GM18508 (cell line): ENCODE results near the gene PLSCR1.

Experiments
- ATAC-seq: cut with Tn5 transposase; IDR thresholded peaks from one replicate; pipeline ENCODE4 v1.9.1; 2021; ENCODE audit warnings: moderate number of reproducible peaks; ENCODE audit not compliant: insufficient read depth, unreplicated experiment

The PLSCR1 gene, protein sequence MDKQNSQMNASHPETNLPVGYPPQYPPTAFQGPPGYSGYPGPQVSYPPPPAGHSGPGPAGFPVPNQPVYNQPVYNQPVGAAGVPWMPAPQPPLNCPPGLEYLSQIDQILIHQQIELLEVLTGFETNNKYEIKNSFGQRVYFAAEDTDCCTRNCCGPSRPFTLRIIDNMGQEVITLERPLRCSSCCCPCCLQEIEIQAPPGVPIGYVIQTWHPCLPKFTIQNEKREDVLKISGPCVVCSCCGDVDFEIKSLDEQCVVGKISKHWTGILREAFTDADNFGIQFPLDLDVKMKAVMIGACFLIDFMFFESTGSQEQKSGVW

DNA sequence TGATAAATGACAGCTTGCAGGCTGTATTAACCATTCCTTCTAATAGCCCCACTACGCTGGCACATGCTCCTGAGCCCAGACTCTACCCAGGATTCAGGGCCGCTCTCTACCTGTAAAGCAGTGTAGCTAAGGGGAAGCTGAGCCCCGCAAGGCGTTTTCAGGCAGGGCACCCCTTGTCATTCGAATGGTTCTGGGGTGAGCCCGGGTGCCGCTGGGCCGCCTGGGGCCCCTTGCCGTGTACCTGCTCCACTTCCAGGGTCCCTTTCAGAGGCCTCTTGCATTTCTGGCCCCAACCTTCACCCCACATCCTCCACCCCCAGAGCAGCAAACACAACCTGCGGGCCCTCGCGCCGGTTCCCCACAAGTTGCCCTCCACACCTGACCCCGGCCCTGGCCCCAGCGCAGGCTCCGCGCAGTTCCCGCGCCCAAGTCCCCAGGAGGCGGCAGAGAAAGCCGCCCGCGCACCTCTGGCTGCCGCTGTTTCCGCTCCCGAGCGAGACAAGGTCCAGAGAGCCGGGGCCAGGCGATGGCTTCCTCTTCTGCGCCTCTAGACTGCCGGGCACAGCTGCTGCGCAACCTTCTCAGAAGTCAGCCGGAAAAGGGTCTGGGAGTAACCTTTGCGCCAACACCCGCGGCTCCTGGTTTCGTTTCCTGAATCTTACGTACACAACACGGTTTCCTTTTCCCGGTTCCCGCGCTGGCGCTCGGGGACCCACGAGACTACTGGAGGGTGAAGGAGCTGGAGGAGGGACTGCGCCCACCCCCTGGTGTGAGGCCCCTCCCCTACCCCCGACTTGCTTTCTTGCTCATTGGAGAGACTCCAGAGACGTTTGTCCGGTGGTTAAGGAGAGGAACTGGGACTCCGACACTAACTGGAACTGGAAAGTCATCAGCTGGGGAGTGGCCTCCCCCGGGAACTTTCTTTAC is at the start of gene PLSCR1:
TSS of gene PLSCR1 (minus strand) at position 606 of the 927 bp plus-strand sequence. CDS start 8,055 bp downstream, outside the sequence.
- peak; percentile 75 for ATAC-seq

DNA sequence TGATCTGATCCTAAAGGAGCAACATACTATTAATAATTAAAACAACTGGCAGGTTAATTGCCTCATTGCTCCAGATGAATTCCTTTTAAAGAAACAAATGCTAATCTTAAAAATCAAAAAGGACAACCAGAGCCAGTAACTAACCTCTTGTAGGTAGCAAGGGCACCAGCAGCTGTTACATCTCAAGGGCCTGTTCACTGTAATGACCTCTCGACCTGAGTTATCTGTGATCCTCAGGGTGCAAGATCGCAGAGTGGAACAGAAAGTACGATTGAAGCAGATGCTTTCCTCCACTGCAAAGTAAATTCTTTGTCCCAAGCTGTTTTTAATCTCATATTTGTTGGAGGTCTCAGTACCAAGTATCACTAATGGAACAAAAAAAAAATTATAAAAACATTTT is 49.4 kb upstream of the PLSCR1 start:
- ATAC-seq, result no peak

DNA sequence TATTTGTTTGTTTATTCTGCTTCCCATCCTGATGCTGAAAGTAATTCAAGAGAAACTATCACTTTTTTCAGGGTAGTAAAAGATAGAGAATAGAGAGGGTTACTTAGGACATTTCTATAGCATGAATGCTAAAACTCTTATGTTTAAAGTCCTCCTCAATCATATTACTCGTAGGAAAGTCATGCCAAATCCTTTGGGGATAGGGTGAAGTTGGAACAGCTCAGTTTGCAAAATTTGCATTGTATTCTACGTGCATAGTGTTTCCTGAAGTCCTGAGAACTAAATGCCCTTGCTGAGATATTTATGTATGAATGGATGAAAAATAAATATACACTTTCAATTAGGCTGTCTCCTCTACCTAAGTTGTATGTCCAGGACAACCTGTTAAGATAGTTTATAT is 46.1 kb upstream of the PLSCR1 start:
- no peak for ATAC-seq

DNA sequence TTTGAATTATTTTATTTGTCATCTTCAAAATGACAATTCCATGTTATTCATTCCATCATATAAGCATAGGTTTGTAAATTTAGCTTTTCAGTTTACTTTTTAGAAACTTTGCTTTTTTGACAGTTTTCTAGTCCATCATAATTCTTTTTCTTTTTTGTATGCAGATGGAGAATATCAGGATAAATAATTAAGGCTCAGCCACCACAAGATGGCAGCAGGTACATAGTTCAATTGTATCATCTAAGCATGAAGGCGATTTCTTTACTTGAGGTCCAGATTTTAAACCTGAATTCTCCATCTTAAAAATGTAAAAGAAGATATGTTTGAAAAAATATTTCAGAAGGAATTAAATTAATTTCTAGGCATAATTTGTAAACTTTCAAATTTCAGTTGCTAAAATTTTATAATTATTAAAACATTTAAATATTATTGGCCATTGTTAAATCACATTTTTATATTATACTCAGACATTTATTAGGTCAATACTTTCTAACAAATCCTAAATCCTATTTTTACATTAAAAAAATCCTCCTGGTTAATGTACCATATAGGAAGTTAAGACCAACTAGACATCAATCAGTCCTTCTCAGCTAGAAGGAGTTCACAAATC is 45.6 kb upstream of the PLSCR1 start:
- no peak for ATAC-seq

DNA sequence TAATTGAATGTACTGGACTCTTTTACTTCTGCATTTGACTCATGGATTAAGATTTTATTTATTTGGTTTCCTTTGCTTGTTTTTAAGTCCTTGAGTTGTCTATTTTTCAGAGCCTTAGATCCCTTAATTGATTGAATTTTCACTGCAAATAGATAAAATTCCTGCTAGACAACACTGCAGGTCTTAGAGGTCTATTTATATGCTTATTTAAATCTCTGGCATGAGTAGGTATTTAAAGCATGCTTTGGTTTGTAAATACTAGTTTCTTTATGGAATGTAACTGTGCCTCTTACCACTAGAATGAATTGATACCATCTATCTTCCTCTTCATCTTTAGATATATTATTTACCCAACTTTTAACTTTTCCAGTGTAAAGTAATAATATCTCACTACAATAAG is 40.7 kb upstream of the PLSCR1 start:
- no peak for ATAC-seq

DNA sequence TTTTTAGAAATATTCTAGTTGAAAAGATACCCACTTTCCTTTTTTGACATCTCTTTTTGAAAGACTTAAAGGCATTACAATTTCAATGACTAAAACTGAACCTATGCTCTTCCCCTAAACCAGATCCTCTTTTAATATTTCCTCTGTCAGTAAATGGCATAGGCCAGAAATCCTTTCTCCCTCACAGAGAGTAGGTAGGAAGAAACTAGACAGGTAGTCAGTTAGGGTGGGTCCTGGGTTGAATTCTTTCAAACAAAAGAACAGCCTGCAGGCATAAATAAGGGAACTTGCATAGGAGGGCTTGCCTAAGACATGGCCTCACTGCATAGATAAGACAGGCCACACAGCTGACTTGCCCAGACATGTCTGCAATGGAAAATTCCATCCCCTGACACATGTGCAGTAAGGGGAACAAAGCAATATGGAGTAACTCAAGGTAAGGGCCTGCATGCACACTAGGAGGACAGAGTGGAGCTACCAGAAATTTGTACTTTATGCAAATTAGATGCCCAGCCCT is 37.6 kb upstream of the PLSCR1 start:
- ATAC-seq, result no peak

DNA sequence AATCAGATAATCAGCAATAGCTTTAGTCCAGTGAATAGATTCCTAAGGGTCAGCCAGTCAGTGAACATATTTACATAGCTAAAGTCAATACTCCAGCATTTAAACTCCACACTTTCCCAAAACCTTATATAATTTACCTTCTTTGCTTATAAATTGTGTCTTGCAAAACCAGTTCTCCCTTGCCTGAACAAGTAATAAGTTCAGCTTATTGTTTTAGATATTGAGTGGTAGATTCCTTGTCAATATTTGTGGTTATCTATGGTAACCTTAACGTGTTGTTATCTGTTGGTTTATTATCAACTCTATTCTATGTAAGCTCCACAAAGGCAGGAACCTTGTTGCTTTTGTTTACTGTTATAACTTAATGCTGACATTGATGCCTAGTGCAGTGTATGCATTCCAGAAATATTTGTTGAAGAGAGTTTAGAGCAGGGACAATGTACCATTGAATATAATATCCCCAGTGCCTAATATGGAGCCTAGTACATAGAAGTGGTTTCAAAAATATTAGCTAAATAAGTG is 36.7 kb upstream of the PLSCR1 start:
- ATAC-seq, result no peak

DNA sequence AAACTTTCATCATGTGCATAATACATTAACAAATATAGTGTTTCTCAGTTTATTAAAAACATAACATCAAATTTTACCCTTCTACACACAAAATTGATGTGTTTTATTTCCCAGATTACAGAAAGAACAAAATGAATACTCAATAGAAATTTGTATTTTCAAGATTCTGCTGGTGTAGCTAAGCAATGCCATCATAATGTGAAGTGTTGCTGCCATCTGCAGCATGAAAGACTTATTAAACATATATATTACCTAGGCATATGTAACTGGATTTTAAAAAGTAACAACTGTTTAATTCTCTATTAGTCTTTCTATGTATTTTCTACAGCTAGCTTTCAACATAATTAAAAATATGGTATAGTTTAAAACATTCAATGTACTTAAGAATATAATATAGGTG is 33.3 kb upstream of the PLSCR1 start:
- no peak for ATAC-seq

DNA sequence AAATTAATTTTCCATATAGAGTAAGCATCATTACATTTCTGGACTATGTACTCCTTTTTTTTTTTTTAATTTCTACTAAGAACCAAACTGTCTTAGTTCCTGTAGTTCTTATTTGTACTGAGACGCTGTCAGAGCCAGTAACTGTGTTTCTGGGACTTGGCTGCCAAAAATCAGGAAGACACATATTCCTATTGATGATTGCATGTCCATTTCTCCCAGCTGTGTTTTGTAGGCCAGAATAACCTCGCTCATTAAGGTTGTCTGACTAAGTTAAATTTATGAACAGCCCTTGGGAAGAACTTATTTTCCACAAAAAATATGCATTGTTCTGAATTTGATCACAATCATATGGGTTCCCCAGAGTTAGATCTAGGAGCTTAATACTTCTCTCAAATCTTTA is 31.2 kb upstream of the PLSCR1 start:
- no peak for ATAC-seq

DNA sequence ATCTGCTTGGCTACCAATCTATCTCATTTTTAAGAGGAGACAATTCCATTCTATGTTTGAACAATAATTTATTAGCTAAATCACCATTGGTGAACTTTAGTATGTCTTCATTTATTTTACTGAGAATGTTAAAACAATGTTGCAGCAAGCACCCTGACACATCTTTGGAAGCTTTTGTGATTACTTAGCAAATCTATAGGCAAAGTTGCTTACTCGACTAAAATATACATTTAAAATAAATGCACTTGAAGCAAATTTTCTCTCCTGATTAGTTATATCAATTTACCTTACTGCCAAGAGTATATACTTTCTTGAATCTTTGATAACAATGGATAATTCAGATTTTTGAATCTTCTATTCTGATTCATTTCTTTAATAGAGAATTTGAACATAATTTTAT is 29.8 kb upstream of the PLSCR1 start:
- ATAC-seq, result no peak

DNA sequence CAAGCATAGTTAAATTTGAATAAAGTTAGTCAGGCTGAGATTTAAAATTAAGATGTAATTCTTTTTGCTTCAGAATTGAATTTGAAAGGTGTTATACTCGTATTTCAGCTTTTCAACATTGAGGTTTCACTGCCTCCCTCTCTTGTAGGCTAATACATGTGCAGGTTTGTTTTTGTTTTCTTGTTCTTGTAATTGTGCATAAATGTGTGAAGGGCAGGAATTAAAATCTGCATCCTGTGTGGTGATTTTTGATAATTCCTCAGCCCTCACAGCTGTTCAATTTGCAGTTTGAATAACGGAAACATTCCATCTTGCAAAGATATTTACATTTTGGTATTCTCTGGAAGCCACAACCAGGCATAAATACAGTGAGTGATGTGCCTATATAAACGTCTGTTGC is 24.9 kb upstream of the PLSCR1 start:
- ATAC-seq, result no peak

DNA sequence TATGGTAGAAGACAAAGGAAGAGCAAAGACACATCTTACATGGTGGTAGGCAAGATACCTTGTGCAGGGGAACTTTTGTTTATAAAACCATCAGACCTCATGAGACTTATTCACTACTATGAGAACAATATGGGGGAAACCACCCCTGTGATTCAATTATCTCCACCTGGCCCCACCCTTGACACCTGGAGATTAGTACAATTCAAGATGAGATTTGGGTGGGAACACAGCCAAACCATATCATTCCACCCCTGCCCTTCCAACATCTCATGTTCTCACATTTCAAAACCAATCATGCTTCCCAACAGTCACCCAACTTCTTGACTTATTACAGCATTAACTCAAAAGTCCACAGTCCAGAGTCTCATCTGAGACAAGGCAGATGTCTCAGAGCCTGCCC is 21.7 kb upstream of the PLSCR1 start:
- ATAC-seq, result no peak

DNA sequence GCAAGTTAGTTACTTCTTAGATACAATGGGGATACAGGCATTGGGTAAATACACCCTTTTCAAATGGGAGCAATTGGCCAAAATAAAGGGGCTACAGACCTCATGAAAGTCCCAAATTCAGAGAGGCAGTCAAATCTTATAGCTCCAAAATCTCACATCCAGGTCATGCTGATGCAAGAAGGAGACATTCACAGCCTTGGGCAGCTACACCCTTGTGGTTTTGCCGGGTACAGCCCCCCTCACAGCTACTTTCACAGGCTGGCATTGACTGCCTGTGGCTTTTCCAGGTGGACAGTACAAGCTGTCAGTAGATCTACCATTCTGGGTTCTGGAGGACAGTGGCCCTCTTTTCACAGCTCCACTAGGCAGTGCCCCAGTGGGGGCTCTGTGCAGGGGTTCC is 17.5 kb upstream of the PLSCR1 start:
- ATAC-seq, result no peak

DNA sequence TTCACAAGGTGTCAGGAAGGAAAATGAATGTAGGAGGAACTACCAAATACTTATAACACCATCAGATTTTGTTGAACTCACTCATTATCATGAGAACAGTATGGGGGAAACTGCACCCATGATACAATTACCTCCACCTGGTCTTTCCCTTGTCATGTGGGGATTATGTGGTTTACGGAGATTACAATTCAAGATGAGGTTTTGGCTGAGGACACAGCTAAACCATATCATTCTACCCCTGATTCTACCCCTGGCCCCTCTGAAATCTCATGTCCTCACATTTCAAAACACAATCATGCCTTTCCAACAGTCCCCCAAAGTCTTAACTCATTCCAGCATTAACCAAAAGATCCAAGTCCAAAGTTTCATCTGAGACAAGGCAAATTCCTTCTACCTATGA is 17.1 kb upstream of the PLSCR1 start:
- no peak for ATAC-seq

DNA sequence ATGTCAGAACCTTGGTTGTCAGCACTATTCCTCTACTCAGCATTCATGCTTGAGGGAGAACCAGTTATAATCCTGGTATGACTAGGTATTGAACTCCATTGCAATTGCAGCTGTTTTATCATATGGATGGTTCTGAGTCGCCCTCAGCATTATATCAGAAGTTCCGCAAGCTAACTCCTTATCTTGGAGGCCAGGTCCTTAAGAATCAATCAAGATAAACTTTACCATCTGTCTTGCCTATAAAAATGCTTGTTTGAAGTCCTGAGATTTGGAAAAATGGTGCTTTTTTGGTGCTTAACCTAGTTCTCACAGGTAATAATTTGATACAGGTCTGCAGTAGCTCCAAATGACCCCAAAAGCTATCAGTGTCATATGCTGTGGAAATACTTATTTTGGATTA is 16.3 kb upstream of the PLSCR1 start:
- no peak for ATAC-seq

DNA sequence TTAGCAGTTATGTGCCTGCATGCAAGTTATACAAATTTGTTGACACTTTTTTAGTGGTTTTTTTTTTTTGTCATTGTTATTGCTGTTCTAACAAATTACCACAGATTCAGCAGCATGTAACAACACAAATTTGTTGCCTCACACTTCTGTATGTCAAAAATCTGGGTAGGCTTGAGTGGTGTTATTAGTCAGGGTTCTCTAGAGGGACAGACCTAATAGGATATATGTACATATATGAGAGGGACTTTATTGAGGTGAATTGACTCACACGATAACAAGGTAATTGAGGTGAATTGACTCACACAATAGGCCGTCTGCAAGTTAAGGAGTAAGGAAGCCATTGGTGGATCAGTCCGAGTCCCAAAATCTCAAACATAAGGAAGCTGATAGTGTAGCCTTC is 15.0 kb upstream of the PLSCR1 start:
- no peak for ATAC-seq

DNA sequence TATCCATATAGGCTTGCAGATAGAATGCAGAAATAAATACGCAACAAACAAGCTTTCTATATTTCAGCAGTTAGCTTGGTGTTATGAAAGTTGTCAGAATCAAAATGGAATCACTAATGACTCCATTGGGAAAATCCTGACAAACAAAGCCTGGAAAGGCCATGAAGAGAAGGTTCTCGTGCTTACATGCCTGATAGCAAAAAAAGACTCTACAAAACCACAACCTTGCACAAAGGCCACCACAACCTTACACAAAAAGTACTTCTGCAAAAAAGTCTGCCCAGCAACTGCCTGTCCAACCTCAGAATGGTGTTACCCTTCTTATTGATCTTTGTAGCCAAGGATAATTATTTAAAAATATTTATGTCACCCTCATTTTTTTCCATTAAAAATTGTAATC is 14.4 kb upstream of the PLSCR1 start:
- ATAC-seq, result no peak

DNA sequence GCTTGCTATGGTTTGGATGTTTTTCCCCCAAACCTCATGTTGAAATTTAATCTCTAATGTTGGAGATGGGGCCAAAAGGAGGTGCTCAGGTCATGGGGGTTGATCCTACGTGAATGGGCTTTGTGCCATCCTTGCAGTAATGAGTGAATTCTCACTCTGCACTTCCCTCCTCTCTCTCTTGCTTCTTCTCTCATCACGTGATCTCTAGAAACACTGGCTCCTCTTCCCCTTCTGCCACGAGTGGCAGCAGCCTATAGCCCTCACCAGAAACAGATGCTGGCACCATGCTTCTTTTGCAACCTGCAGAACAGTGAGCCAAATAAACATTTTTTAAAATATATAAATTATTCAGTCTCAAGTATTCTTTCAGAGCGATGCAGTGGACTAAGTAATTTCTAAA is 13.3 kb upstream of the PLSCR1 start:
- ATAC-seq, result no peak

DNA sequence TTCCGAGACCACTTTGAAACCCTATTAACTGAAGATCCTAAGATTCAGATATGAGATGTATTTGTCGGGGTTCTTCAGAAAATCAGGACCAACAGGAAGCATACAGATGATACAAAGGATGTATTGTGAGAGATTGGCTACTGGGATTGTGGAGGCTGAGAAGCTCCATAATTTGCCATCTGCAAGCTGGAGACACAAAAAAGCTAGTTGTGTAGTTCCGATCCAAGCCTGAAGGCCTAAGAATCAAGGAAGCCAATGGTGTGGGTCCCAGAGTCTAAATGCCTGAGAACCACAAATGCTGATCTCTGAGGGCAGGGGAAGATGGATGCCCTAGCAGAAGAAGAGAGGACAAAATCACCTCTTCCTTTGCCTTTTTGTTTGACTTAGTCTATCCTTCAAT is 10.9 kb upstream of the PLSCR1 start:
- no peak for ATAC-seq

DNA sequence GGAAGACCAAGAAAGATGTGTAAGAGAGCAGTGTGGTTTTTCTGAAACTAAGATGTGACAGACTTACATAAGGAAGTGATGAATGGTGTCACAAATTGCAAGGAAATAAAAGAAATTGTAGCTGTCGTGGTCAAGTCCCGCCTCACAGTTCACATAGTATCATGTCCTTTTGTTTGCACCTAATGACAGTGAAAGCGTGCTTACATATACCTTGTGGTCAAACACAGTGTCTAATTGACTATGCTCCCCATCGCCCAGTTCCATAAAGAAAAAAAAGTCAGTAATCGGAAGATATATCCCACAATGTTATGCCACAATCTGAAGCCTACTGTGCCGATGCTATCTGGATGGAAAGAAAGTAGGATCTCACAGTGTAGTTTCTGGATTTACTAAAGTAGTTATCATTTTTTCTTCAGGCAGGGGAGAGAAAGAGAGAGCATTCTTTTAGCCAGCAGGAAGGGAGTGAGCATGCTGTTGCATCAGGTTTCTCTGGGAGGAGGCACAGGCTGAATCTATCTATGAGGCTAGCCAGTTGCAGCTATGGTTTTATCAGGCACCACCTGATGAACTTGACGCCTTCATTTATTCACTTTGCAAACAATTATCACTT is 9.8 kb upstream of the PLSCR1 start:
- no peak for ATAC-seq
